ENCODE results near the gene DBH.

The DBH gene

GRCh38 chr9:133614678-133615077, 21.5 kb upstream of the DBH start:
- Histone ChIP-seq H3K4me3 (ENCODE audit: insufficient read depth, low read length, poor library complexity, severe bottlenecking) (no peak overlapping the region), H3K27ac (ENCODE audit: low read depth, low read length) (no peak overlapping the region), H3F3A (ENCODE audit: insufficient read depth) (no peaks in the 10 kb centered on the region), H3K9me2 (replicated peaks; ENCODE audit: insufficient read depth, low read length) (no peaks in the 10 kb centered on the region), H2AFZ (ENCODE audit: low read depth, low read length, severe bottlenecking) (no peak overlapping the region), H3K79me2 (ENCODE audit: insufficient read depth, low read length) (no peaks in the 10 kb centered on the region), H3K27me3 (ENCODE audit: low read length) (no peaks in the 10 kb centered on the region), H3K9ac (ENCODE audit: low read length) (no peak overlapping the region), H3K9me3 (ENCODE audit: insufficient read depth, low read length) (no peaks in the 10 kb centered on the region), H4K20me1 (ENCODE audit: low read depth, low read length) (no peaks in the 10 kb centered on the region), H3K36me3 (ENCODE audit: low read length) (no peaks in the 10 kb centered on the region), H3K4me2 (ENCODE audit: low read depth, low read length, poor library complexity, severe bottlenecking) (no peak overlapping the region)
- TF ChIP-seq, protein P1, sequence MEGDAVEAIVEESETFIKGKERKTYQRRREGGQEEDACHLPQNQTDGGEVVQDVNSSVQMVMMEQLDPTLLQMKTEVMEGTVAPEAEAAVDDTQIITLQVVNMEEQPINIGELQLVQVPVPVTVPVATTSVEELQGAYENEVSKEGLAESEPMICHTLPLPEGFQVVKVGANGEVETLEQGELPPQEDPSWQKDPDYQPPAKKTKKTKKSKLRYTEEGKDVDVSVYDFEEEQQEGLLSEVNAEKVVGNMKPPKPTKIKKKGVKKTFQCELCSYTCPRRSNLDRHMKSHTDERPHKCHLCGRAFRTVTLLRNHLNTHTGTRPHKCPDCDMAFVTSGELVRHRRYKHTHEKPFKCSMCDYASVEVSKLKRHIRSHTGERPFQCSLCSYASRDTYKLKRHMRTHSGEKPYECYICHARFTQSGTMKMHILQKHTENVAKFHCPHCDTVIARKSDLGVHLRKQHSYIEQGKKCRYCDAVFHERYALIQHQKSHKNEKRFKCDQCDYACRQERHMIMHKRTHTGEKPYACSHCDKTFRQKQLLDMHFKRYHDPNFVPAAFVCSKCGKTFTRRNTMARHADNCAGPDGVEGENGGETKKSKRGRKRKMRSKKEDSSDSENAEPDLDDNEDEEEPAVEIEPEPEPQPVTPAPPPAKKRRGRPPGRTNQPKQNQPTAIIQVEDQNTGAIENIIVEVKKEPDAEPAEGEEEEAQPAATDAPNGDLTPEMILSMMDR (IDR thresholded peaks at IDR 0.05; ENCODE audit: insufficient read depth, low read length, poor library complexity, severe bottlenecking): no peak
- no peak for TF ChIP-seq EZH2phosphoT487 (conservative IDR thresholded peaks at IDR 0.05; ENCODE audit: low read length)

- H3K36me3 ChIP-seq (ENCODE audit: low read length): no peaks in the 10 kb centered on the region
- H3K79me2 ChIP-seq (ENCODE audit: insufficient read depth, low read length): no peaks in the 10 kb centered on the region
- no peak overlapping the region for H3K4me2 ChIP-seq (ENCODE audit: low read depth, low read length, poor library complexity, severe bottlenecking)
- H3K9me3 ChIP-seq (ENCODE audit: insufficient read depth, low read length): no peaks in the 10 kb centered on the region
- no peak overlapping the region for H3K4me3 ChIP-seq (ENCODE audit: insufficient read depth, low read length, poor library complexity, severe bottlenecking)
- no peaks in the 10 kb centered on the region for H4K20me1 ChIP-seq (ENCODE audit: low read depth, low read length)
- H3K9ac ChIP-seq (ENCODE audit: low read length): no peak overlapping the region
- no peaks in the 10 kb centered on the region for H3F3A ChIP-seq (ENCODE audit: insufficient read depth)
- H3K27ac ChIP-seq (ENCODE audit: low read depth, low read length): no peak overlapping the region
- no peaks in the 10 kb centered on the region for H3K9me2 ChIP-seq (replicated peaks; ENCODE audit: insufficient read depth, low read length)
- no peaks in the 10 kb centered on the region for H3K27me3 ChIP-seq (ENCODE audit: low read length)
- TF ChIP-seq, protein P1 (IDR thresholded peaks at IDR 0.05; ENCODE audit: insufficient read depth, low read length, poor library complexity, severe bottlenecking): no peak
- no peak for TF ChIP-seq EZH2phosphoT487 (conservative IDR thresholded peaks at IDR 0.05; ENCODE audit: low read length)
- no peak overlapping the region for H2AFZ ChIP-seq (ENCODE audit: low read depth, low read length, severe bottlenecking)
Observed at GRCh38 chr9:133615186-133615585, 21.0 kb upstream of the DBH start.

DNA sequence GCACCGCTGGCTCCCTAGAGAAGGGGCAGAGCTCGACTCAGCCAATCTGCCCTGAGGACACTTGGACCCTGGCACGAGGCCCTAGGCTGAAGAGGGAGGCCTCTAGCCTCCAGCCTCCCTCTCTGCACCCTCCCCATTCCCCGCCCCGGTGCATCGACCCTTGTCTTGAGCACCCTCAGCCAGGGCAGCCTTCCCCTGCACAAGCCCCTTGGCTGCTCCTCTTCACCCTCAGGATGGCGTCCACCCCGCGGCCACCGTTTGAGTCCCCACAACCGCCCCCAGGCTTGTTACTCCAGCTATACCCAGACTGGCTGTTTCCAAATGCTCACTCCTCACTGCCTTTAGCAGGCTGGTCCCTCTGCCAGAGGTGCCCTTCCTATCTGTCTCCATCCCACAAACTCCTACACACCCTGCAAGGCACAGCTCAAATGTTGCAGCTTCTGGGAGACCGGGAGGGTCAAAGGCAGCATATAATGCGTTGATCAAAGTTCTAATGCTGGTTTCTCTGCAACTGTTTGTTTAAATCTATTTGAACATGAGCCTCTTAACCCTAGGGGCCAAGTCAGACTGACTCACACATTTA, 20.5 kb upstream of the DBH start:
- H3K4me3 ChIP-seq (ENCODE audit: insufficient read depth, low read length, poor library complexity, severe bottlenecking): no peak overlapping the region
- H2AFZ ChIP-seq (ENCODE audit: low read depth, low read length, severe bottlenecking): no peak overlapping the region
- no peak overlapping the region for H3K27ac ChIP-seq (ENCODE audit: low read depth, low read length)
- TF ChIP-seq, protein P1 (IDR thresholded peaks at IDR 0.05; ENCODE audit: insufficient read depth, low read length, poor library complexity, severe bottlenecking): no peak
- no peak for TF ChIP-seq EZH2phosphoT487 (conservative IDR thresholded peaks at IDR 0.05; ENCODE audit: low read length)
- no peaks in the 10 kb centered on the region for H3K79me2 ChIP-seq (ENCODE audit: insufficient read depth, low read length)
- H3K27me3 ChIP-seq (ENCODE audit: low read length): no peaks in the 10 kb centered on the region
- H3K9ac ChIP-seq (ENCODE audit: low read length): no peak overlapping the region
- no peaks in the 10 kb centered on the region for H3K9me3 ChIP-seq (ENCODE audit: insufficient read depth, low read length)
- H4K20me1 ChIP-seq (ENCODE audit: low read depth, low read length): no peaks in the 10 kb centered on the region
- no peaks in the 10 kb centered on the region for H3F3A ChIP-seq (ENCODE audit: insufficient read depth)
- no peaks in the 10 kb centered on the region for H3K36me3 ChIP-seq (ENCODE audit: low read length)
- no peak overlapping the region for H3K4me2 ChIP-seq (ENCODE audit: low read depth, low read length, poor library complexity, severe bottlenecking)
- H3K9me2 ChIP-seq (replicated peaks; ENCODE audit: insufficient read depth, low read length): no peaks in the 10 kb centered on the region
